Left lung (tissue), 10 donors: Measurements from ENCODE around the gene HOXA3. TPM values are rescaled to one million over a fixed set of nuclear protein-coding genes. Genes with fewer than 3 reads are reported as not detected.

Experiments used
- ATAC-seq: fragments of 200-7000 bp; cut with Tn5 transposase; one replicate; pipeline ENCODE4 v1.9.1; 2020; ENCODE audit warnings: moderate library complexity
- DNase-seq, 4 donors: peaks; one replicate each; pipeline ENCODE4 v3.0.0-alpha.2; 2013 to 2020
- H3K27ac ChIP-seq, 2 donors: fragments of 200-600 bp; sonication (generic) in 1 of 2; one replicate each; pipeline versions ENCODE4 v1.5.0 to v1.8.0; 2020 to 2021
- H3K27me3 ChIP-seq, 2 donors: fragments of 200-600 bp; sonication (generic) in 1 of 2; one replicate each; pipeline versions ENCODE4 v1.5.0 to v1.8.0; 2020 to 2021
- H3K36me3 ChIP-seq, 2 donors: fragments of 200-600 bp; sonication (generic) in 1 of 2; one replicate each; pipeline versions ENCODE4 v1.5.0 to v1.8.0; 2020 to 2021
- H3K4me1 ChIP-seq, 2 donors: fragments of 200-600 bp; one replicate each; pipeline ENCODE4 v1.8.0; 2021
- H3K4me3 ChIP-seq, 2 donors: fragments of 200-600 bp; sonication (generic) in 1 of 2; one replicate each; pipeline versions ENCODE4 v1.5.0 to v1.8.0; 2020 to 2021; ENCODE audit warnings: mild to moderate bottlenecking in 1 of 2
- H3K9me3 ChIP-seq, 2 donors: fragments of 200-600 bp; sonication (generic) in 1 of 2; one replicate each; pipeline versions ENCODE4 v1.5.0 to v1.8.0; 2020 to 2021
- CTCF ChIP-seq, 2 donors: fragments of 200-600 bp; sonication (generic) in 1 of 2; IDR thresholded peaks; one replicate each; pipeline versions ENCODE4 v1.5.0 to v1.8.0; 2021; ENCODE audit warnings: antibody characterized with exemption in 2 of 2
- intact Hi-C, 2 donors: fragments of 100-400 bp; cut with DNase I; formaldehyde crosslinking; loops; one replicate each; pipeline versions ENCODE4 v1.11.2 to v1.14.2; 2022
- polyA plus RNA-seq, 6 donors: library from polyadenylated mRNA; unstranded; fragments of 120-200 nt; gene quantifications; one replicate each; pipeline ENCODE4 v1.2.1, GENCODE V29; 2013; ENCODE audit not compliant: insufficient read length in 6 of 6
- total RNA-seq, 2 donors: library from RNA; stranded (reverse); fragmentation: NEBNext Ultra II Directional; extraction: Animal tissue kit (Norgen Biotek cat#: 25700); gene quantifications; one replicate each; pipeline ENCODE4 v1.2.1, GENCODE V29; 2021
- donor health status: DM: no; HTN: yes; CAD: no.
- donor health status: DM: no; HTN: no; CAD: no.

The HOXA3 gene
- total and polyA plus RNA-seq, 8 donors, result 5.7 to 49.6 (median 39.6) TPM

GRCh38 chr7:27101171-27101956 lies 51.0 kb downstream of the HOXA3 start:
- TF ChIP-seq CTCF (IDR thresholded peaks at IDR 0.05), result no peak
- H3K4me3 ChIP-seq, result peak overlapping the region; percentile 24 to 33
- intact Hi-C loops, result no loop called here
- peaks cover 0 to 6% of the 10 kb centered on the region in 2 donors for H3K36me3 ChIP-seq
- peak overlapping the region; percentile 70 to 90 for H3K27ac ChIP-seq
- ATAC-seq (no peak), DNase-seq (peak in 2 of 4 donors; percentile 88 to 90)
- peaks cover 8 to 59% of the 10 kb centered on the region in 2 donors for H3K4me1 ChIP-seq
- H3K9me3 ChIP-seq, result no peaks in the 10 kb centered on the region
- H3K27me3 ChIP-seq, result peaks cover 30 to 100% of the 10 kb centered on the region in 2 donors

- H3K9me3 ChIP-seq, result no peaks in the 10 kb centered on the region
- H3K27me3 ChIP-seq, result peaks cover 23 to 100% of the 10 kb centered on the region in 2 donors
- H3K4me1 ChIP-seq, result peaks cover 8 to 54% of the 10 kb centered on the region in 2 donors
- ATAC-seq (no peak), DNase-seq (no peak)
- intact Hi-C loops, result no loop called here
- peaks cover 0 to 6% of the 10 kb centered on the region in 2 donors for H3K36me3 ChIP-seq
- peak overlapping the region; percentile 24 to 33 for H3K4me3 ChIP-seq
- TF ChIP-seq CTCF (IDR thresholded peaks at IDR 0.05), result no peak
- H3K27ac ChIP-seq, result peak overlapping the region; percentile 70 to 90
These were observed 51.7 kb downstream of the HOXA3 start for GRCh38 chr7:27100694-27101170.

- no peak for ATAC-seq
- Histone ChIP-seq H3K9me3 (no peaks in the 10 kb centered on the region), H3K4me1 (peaks cover 8 to 58% of the 10 kb centered on the region in 2 donors), H3K4me3 (peak overlapping the region in 1 of 2 donors; percentile 88), H3K27me3 (peaks cover 21 to 100% of the 10 kb centered on the region in 2 donors), H3K36me3 (peaks cover 0 to 6% of the 10 kb centered on the region in 2 donors), H3K27ac (peak overlapping the region in 1 of 2 donors; percentile 90)
- no peak for DNase-seq
- no peak for TF ChIP-seq CTCF (IDR thresholded peaks at IDR 0.05)
- intact Hi-C loops, result loop anchor here in 1 of 2 donors (5.0 kb wide), 2 partner anchors 43 to 242 kb away; partner anchors contain the start of gene HOXA5
These were observed 52.7 kb downstream of the HOXA3 start for GRCh38 chr7:27099453-27100370.

GRCh38 chr7:27098578-27099451 lies 53.6 kb downstream of the HOXA3 start:
- DNase-seq (peak in 1 of 4 donors; percentile 71), ATAC-seq (no peak)
- TF ChIP-seq CTCF (IDR thresholded peaks at IDR 0.05), result no peak
- H3K27ac ChIP-seq, result peak overlapping the region; percentile 88 to 90
- H3K27me3 ChIP-seq, result peaks cover 28 to 100% of the 10 kb centered on the region in 2 donors
- intact Hi-C loops, result loop anchor here in 1 of 2 donors (5.0 kb wide), 2 partner anchors 43 to 242 kb away; partner anchors contain the start of gene HOXA5
- H3K4me3 ChIP-seq, result peak overlapping the region; percentile 23 to 88
- H3K9me3 ChIP-seq, result no peaks in the 10 kb centered on the region
- peaks cover 6 to 58% of the 10 kb centered on the region in 2 donors for H3K4me1 ChIP-seq
- peaks cover 0 to 6% of the 10 kb centered on the region in 2 donors for H3K36me3 ChIP-seq
